GM18526 (cell line): ENCODE results near the gene LIMCH1.

ENCODE experiments used
- POLR2A ChIP-seq: IDR thresholded peaks from 3 replicates; pipeline ENCODE4 v1.6.1; 2011; ENCODE audit not compliant: insufficient read length; ENCODE audit errors: extremely low read depth

The LIMCH1 gene

DNA sequence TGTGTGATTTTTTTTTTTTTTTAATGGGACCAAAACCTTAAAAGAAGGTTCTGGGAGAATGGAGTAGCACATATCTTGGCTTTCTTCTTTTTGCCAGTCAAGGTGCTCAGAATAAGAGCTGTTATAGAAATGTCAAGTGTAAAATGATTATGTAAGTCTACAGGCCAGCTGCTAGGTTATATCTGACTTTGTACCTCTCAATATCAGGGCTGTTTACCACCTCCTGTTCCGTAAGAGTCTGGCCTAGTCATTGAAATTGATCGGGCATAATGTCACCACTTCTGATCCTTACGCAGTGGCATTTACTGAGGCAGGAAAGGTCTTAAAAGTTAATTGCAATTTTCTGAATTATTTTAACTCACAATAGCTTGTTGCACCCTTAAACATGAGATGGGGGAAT lies 41.1 kb downstream of the LIMCH1 start:
- TF ChIP-seq POLR2A, result no peak

DNA sequence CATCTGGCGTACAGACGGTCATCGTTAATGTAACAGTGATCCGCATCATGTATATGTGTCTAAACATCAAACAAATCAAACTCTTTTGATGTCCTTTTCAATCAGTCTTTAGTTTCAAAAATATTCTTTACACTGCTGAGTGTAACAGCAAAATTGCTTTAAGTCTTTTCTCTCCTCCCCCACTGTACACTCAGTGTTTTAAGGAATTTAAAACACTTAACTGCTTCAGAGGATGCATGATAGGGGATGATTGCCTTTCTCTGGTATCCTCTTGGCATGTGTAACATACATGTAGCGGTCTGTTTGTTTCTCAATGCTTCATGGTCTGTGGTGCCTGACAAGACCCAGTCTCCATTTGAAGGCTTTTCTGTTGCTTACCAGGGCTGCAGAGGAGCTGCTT lies 41.6 kb downstream of the LIMCH1 start:
- no peak for TF ChIP-seq POLR2A

DNA sequence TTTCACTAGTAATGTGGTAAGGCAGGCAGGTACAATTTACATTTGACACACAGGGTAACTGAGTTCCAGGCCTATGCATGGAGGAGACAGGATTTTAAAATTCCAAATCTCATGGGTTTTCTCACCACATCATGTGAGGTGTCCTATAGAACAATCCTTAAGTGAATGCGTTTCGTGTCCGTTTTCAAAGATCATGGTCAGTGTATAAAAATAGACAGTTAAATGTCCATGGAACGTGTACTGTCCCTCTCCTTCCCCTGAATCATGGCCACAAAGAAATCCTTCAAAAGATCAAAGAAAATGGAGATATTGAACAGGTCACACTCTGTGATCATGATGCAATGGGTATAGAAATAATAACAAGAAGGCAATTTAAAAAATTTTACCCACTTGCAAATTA lies 42.0 kb downstream of the LIMCH1 start:
- no peak for TF ChIP-seq POLR2A

DNA sequence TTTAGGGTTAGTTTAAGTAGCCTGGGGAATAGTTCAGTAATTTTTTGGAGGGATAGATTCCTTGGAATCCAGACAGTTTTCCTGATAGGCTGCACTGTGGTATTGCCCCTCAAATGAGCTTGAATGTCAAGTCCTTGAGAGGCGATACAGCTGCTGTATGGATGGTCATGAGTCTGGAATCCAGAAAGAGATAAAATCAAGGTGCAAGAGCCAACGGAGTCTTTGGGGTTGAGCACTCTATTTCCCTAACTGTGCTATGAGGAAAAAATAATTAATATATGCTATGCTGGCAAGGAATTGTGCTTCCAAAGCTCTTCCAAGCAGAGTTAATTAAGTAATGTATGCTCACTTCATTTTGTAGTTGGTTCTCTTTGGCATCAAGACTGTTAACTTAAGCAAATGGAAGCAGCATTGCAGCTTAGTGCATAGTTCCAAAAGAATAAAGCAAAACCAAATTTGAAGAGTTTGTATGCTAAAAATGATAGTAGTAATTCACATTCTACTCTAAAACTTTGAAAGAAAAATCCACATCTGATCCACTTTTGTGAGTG lies 48.8 kb downstream of the LIMCH1 start:
- no peak for TF ChIP-seq POLR2A

DNA sequence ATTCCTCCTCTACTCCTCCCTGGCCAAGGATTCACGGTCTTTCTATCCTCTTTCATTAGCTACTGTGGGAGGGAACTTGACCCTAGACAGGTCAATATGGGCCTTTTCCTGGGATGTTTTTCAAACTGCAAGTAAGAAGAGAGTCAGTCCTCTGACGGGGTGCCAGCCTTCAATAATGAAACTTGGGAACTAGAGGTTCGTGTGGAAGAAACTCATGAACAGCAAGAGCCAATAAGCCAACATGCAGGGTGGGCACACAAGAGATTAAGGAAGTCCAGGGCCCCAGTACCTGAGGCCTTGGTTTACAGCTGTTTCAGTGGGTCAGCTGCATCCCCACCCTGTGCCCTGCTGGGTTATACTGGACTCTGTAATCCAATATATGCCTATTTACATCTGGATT lies 49.3 kb downstream of the LIMCH1 start:
- TF ChIP-seq POLR2A, result no peak

DNA sequence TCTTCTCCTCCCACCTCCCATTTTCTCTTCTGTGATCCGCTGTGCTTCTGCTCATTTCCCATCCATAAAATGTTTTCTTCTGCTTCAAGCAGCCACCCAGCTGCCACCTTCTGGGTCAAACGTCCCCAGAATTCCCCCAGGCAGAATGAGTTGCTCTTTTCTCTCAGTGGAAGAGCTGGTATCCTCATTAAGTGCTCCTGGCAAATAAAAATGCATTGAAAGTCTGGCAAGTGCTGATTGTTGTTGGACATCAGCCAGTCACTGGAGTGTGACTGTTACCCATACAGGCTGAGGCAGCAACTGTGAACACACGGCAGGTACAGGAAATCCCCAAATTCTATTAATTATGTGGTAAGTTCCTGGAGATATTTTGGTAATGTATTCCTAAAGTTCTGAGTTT lies 52.6 kb downstream of the LIMCH1 start:
- no peak for TF ChIP-seq POLR2A

DNA sequence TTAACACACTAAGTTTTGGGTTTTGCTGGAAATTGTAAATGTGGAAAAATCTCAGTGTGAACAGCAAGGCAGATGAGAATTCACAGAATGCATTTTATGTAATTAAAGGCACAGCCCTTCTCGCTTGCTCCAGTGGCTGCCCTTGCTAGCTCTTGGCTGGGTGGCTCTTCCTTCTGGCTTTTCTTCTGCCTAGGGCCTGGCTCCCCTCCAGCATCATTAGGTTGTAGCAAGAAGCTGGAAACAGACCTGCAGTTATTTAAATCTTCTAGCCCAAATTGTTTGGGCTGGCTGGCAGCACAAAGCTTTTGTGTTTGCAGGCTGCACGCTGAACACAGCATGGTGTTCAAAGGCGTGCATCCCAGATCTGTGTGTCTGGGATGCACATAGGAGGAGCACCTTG lies 56.5 kb downstream of the LIMCH1 start:
- no peak for TF ChIP-seq POLR2A

DNA sequence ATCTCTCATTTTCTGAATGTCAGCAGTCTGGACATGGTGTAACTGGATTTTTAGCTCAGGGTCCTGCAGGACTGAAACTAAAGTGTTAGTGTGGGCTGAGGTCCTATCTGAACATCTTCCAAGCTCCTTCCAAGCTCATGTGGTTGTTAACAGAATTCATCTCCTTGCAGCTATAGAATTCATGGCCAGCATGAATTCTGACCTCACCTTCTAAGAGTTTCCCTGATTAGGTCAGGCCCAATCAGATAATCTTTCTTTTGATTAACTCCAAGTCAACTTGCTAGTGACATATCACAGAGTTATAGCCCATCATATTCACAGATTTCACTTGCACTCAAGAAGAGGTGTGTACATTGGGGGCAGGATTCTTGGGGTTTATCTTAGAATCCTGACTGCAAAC lies 59.5 kb downstream of the LIMCH1 start:
- TF ChIP-seq POLR2A, result no peak

DNA sequence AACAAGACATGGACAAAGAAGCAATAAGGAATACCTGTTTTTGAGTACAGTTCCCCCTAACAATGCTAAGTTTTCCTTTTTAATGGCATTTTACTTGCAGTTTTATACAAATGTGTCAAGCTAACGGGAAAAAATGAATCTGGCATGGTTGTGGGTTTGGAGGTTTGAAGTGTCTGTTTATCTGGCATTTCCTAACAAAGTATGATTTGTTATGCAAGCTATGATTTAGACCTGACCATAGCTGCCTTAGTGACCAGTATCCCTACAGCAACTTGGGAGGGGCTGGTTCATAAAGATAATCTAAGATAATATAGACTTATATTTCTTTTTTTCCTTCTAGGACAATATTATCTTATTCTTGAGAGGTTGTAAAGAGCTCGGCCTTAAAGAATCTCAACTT lies 60.6 kb downstream of the LIMCH1 start:
- no peak for TF ChIP-seq POLR2A

DNA sequence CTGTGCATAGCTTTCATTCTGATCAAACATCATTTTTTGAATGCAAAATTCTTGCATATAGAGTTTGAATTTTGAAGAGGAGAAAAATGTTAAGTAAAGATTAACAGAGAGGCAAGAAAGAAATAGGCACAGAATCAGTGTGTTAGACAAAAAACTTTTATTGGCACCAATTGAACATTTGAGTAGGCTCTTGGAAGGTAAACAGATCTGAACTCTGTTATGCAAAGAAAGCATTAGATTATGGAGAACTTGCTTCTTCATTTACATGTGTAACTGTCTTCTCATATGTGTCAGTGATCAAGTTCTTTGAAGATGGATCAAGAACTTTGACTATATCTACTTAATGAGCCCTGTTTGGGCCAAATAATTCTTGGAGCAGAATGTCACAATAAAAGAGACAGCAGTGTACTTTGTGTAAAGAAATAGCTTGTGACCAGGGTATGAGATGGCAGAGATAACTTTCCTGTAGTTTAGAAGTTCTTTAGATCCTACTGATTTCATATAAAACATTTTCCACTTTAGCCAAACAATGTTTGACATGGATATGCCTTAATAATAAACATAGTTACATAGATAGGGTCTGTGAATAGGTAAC lies 61.3 kb downstream of the LIMCH1 start:
- TF ChIP-seq POLR2A, result no peak

DNA sequence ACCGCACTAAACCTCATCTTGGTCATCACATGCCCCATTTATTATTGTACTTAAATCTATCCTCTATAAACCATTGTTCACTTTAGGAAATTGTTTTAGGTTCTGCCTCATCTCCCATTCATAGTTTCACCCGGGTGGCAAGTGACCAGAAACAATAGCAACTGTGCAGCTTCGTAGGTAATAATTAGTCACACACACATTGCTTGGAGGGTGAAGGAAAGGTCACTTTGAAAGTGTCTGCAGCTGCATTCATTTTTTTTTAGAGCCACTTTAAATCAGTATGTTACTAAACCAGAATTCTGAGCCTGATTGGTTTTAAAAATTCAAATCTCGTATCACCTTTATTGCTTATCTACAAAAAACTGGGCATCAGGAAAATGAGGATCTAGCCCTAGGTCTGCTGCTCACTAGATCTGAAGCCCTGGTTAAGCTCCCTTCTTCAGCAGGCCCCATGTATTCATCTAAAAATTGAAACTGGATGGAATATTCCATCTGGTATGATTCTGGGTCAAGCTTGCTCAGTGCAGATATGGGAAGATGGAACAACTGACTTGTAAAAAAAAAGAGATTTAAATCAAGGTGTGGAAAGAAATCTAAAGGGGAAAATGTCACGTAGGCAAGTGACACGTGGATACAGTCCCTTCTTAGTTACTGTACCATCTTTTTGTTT lies 62.4 kb downstream of the LIMCH1 start:
- TF ChIP-seq POLR2A, result no peak

DNA sequence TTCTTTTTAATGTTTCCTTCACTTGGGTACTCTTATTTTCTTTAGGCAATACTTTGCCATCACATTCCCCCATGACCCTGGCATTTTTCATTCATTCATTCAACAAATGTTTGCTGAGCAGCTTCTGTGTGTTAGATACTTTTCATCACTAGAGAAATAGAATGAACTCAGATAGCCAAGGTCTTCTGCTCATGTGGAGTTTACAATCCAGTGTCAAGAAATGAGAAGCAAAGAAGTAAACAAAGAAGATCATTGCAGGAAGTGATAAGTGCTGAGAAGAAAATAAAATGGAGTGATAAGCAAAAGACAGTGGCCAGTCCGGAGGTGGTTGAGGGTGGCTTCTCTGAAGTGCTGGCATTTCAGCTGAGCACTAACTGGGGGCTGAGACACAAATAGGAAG lies 63.1 kb downstream of the LIMCH1 start:
- TF ChIP-seq POLR2A, result no peak

DNA sequence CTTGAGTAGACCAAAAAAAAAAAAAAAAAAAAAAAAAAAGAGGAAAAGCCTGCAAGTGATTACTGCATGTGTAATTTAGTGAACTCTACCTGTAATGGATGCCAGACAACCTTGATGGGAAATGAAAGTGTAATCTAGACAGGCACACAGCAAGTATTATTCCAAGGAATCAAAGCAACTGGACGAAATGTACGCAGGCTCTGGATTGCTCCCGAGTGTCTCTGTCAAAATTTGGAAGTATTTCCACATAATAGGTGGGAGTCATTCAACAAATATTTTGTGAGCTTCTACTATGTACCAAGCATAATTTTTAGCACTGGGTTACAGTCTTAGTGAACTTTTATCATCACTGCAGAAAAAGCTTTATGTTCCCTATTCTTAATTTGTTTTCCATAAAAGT lies 64.2 kb downstream of the LIMCH1 start:
- TF ChIP-seq POLR2A, result no peak

DNA sequence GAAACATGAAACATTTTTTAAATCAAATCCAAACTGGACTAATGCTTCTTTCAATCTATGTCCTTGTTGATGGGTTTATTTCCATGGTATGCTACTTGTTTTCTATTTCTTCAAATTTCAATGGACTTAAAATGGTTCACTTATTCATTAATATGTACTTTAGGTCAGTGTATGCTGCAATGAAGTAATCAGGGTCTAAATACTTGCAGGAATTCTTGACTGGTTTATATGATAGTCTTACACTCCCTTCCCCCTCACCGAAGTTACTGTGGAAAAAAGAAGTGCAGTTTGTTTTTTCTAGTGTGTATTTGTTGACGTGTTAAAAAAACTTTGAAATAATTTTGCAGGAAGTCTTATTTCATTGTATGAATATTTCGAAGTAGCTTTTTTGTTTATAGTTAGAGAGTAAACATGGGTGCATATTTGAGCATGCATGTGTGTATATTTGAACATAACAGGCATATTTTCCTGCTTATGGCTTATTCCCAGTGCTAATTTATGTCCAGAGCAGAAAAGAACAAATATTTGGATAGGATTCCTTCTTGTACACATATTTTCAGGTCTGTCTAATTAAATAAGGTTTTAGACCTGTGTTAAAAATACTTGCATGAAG lies 65.0 kb downstream of the LIMCH1 start:
- no peak for TF ChIP-seq POLR2A

DNA sequence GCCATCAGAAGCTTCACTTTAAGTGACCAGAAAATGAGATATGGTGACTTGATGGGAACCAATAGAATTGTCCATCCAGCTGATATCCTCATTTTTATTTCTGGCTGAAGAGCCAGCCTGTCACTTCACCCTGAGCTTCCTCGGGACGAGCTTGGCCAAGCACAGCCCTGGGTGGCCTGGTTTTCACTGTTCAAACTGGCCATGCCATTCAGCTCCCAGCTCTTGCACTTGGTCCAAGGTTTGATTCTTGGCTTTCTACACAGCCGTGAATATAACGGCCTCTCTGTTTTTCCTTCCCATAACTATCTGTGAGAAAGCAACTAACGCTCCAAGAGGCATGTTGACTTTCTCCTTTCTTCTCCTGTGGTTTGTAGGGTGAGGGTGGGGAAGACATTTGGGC lies 71.9 kb downstream of the LIMCH1 start:
- no peak for TF ChIP-seq POLR2A

DNA sequence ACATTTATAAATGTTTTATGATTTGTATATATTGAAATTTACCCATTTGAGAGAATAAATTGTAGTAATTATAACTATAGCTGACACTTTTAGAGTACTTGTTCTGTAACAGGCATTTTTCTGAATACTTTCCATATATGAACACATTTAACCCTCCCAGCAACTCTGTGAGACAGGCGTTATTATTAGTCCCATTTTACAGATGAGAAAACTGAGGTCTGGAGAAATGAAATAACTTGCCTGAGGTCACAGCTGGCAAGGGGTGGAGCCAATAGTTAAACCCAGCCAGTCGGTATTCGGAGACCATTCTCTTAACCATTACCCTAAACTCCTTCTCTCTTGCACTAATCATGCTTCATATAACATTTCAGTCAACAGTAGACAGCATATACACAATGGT lies 72.5 kb downstream of the LIMCH1 start:
- no peak for TF ChIP-seq POLR2A
